GM21737 (cell line): ENCODE measurements around the gene UROS.
A peak's percentile ranks its signal among the peaks of the same experiment; 100 is the strongest.

ENCODE experiments used
- ATAC-seq: cut with Tn5 transposase; IDR thresholded peaks from one replicate; pipeline ENCODE4 v1.9.1; 2021; ENCODE audit warnings: mild to moderate bottlenecking, moderate library complexity; ENCODE audit not compliant: unreplicated experiment

Gene UROS

DNA sequence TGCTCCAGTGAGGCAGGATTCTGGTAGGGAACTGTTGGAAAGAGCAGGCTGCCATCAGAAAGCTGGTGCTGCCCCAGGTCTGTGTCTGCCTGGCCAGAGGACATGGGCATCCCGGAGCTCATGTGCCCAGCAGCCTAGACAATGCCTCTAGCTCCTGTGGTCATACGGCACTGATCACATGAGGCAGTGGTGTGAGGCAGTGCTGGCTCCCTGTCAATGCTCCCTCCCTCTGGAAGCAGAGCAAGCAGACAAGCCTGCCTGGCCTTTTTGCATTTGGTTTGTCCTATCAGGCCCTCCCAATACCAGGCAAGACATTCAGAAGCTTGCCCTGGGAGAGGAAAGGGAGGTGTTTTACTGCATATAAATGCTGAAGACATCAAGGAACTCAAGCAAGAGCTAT is 27.9 kb downstream of the UROS start:
- no peak for ATAC-seq

DNA sequence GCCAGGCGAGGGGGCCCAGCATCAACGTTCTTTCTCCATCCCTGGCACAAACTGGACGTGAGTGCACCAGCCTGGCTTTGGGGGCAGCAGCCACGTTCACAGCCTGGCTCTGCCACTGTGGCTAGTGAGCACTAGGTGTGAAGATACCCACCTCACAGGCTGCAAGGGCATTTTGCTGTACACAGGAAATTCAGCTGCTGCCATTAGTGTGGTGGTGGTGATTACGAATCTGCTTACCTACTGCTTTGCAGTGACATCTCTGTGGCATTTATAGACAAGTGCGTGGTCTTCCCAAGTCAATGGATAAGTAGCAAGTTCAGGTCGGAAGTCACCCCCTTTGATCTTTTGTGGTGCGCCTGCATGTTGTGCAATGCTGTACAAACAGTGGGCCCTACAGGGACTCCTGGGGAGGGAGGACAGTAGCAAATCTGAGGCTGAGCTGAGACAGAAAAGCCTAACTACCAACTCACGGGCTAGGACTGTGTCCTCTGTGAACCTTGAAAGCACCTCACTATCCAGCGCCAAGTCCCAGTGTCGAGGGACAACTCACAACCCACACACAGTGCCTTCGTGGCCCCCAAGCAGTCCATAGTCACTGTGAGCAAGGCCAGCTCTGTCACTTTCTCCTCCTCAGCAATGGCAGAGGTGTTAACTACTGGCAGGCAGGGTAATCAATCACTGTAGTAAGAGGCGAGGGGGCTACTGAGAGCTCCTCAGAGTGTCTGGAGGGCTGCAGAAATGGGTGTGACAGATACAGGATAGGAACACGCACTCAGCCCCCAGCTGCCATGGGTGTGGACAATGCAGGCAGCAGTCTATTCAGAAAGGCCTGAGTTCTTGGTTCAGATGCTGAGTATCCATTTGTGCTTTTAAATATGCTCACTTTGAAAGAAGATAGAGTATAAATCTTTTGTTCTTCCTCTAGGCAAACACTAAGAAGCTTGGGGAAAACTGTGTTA is 30.4 kb downstream of the UROS start:
- no peak for ATAC-seq

DNA sequence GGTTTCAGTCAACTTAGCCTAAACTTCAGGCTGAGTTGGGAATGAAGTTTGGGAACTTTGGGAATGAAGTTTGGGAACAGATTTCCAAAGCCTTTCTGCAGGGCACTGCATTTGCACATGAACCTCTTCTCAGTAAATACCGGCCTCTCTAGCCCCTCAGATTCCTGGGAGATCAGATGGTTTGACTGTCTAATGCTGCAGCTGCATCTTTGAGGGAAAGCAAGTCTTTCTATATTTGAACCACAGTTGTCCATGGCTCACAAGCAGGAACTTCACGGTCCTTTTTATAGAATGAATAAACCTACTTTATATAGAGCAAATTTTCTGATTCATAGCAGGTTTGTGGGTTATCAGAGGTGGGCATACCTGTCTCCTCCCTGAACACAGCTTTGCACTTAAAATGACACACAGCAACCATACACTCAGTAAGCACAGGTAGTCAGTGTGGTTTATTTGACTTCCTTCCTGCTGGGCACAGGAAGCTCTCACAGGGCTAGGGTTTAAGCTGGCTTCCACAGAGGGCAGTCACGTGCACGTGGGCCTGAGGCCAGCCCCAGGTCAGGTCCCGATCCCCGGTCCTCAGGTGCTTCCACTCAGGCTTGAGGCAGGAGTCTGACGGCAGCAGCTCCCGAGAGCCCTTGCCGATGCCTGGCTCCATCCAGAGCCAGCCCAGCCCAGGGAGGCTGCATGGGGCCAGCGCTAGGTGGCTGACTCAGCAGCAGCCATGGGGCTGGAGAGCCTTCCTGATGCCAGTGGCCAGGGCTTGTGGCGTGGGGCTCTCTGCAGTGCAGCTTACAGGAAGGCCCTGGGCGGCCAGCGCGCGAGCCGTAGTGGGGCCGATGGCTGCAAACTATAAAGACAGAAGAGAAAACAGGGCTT is 34.7 kb downstream of the UROS start:
- ATAC-seq, result no peak

DNA sequence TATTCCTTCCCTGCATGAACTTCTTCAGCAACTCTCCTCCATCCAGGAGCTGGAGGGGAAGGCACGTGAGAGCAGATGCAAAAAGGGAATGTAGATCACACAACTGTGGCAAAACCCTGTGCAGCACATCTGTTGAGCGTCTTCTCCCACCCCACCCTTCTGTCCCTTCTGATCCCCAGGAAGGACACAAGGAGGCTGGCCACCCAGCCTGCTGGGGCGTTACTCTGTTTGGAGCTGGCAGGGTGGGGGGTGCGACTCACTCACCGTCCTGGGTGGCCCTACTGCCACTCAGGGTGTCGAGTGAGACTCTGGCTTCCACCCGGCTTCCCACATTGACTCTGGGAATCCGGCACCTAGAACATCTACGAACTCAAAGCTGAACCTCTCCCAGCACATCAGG is 37.3 kb downstream of the UROS start:
- ATAC-seq, result no peak

DNA sequence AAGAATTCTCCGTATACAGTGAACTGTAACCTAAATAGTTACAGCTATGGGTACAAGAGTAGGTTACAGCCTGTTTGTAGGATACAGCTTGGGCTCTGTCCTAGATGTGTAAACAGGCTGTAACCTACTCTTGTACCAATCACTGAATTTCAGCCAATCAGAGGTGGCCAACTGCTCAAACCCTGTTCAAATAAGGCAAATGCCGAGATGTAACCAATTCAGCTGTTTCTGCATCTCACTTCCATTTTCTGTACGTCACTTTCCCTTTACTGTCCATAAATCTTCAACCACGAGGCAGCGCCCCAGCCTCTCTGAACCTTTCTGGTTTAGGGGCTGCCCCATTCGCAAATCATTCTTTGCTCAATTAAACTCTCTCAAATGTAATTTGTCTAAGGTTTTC is 39.1 kb downstream of the UROS start:
- ATAC-seq, result peak; percentile 77

DNA sequence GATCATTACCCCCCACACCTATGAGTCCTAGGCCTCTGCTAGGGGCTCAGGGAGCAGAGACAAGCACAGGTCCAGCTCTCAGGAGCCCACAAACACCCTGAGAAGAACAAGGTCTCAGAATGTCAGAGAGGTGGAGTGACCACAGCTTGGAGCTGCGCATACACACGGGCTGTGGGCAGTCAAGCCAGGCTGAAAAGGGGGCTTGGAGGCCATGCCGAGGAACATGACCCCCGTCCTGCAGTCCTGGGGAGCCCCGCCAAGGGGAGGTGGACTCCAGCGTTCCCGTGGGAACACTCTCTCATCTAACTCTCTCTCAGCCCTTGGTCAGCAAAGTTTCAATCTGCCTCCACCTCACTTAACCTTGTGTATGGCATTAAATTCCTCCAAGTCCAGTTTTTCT is 39.6 kb downstream of the UROS start:
- ATAC-seq, result no peak

DNA sequence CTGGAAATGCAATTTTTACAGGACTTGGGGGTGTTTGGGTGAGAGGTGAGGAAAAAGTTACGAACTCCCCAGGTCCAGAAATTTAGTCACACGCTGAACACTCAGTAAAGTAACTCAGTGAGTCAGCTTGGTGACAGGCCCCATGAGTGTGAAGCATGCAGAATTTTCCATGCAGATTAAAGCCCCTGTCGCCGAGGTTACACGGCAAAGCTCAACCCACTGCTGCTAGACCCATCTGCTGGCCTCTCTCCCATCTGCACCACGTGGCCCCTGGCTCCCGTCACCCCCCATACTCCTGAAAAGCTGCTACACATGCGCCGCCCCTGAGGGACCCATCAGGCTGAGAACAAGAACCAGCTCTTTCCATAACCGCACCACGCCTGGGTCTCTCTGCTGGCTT is 40.4 kb downstream of the UROS start:
- no peak for ATAC-seq

DNA sequence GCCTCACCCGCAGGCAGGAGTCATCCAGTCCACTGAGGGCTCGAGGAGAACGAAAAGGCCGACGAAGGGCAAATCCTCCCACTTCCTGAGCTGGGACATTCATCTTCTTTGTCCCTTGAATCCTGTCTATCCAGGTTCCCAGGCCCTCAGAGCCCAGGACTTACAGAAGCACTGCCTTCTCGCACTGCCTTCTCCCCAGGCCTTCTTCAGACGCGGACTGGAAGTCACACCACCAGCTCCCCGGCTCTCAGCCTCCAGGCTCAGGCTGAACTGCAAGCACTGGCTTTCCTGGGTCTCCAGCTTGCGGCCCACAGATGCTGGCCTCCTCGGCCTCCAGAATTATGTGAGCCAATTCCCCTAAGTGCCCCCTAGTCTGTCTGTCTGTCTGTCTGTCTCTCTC is 41.0 kb downstream of the UROS start:
- ATAC-seq, result no peak

DNA sequence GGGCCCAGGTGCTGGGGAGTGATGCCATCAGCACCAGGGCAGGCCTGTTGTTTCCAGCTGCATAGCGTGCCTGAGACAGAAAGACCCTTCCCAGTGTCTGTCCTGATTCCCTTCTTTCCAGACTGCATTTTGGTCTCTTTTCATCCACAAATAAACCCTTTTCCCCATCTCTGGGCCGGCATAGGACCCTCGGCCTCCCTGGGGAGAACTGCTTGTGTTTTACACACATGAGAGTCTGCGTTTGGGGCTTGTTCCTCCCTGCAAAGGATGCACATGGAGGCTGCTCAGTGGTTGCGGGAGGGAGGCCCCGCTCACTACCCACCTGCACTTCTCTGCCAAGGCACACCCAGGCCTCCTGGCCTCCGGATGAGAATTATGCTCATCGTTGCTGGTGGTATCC is 41.7 kb downstream of the UROS start:
- no peak for ATAC-seq

DNA sequence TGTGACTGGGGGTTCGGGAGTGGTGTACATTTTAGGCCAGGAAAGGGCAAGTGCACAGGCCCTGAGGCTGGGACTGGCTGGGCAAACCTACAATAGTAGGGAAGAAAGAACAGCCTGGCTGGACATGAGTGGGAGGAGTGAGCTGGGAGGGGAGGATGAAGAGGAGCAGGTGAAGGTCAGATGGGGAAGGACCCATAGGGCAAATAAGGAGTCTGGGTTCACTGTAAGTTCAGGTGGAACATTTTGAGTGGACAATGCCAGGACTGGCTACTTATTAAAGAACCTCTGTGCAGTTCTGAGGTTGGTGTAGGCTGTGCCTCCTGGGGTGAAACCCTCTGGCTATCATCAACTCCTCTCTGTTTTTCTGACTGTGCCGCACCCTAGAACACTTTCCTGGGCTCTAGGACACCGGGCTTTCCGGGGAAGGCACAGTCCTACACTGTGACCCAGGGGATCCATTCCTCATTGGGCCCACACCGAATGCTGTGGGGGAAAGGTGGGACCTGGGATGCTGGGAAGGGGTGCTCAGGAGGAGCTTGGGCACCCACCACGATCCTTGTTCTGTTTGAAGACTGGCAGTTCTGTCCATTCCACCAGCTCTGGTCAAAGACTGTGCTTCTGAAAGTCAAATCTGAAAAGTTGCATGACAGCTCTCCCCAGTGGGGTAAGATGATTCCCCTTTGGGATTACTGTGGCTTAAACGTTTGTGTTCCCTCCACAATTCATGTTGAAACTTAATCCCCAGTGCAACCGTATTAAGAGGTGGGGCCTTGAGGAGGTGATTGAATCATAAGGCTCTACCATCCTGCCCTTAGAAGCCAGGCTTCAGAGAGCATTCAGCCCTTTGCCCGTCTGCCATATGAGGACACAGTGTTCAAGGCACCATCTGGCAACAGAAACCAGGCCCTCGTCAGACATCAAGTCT is 43.4 kb downstream of the UROS start:
- no peak for ATAC-seq

DNA sequence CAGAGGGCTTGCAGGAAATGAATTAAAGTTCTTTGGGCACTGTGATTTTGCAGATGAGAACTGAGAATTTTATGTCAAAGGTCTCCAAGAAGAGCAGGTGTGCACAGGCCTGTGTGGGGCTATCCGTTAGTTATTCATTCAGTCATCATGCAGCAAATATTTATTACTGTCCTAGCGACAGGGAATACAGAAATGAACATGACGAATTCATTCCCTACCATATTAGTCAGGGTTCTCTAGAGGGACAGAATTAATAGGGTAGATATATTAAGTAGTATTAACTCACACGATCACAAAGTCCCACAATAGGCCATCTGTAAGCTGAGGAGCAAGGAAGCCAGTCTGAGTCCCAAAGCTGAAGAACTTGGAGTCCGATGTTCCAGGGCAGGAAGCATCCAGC is 44.5 kb downstream of the UROS start:
- ATAC-seq, result no peak

DNA sequence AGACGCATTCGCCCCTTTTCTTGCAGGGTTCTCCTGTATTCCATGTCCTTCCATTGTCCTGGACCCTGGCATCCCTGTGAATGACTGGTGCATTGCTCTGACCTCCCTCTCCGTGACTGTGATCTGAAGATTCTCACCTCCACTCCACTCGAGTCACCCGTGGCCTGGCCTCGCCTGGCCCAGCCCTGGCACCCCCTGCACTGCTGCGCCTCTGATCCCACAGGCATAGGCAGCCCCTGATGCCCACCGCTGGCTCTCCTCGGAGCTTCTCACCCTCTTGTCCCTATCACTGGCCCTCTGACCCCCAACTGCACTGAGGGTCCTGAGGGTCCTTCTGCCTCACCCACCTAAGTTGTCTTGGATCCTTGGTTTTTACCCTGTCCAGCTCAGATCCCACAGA is 45.3 kb downstream of the UROS start:
- no peak for ATAC-seq

DNA sequence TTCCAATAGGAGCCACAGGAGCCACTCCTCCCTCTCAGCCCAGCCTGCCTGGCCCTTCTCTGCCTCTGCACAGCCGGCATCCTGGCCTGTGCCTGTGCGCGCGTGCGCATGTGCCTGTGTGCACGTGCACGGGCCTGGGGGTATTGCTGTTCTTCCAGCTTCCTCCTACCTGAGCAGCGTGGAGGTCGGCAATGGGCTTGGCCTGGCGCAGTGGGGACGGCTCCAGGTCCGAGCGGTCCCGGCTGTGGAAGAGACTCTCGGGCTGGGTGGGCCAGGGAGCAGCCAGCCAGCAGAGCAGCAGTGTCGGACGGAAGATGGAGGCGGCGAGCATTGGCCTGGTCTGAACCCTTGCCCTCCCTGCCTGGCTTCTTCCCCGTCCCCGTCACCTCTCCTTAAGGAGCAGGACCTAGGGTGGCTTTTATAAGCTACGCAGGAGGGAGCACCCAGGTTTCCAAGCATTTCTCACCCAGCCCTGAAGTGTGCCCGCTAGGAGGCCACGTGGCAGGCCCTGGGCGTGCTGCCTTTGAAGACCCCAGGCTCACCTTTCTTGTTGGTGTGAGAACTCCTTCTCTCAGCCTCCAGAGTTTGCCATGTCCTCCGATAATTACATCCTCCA is 47.5 kb downstream of the UROS start, which contains the start of gene MMP21:
Gene MMP21 (minus strand): TSS at position 331 of the 616 bp plus-strand sequence. CDS start 0 bp downstream, at position 331.
- no peak for ATAC-seq

DNA sequence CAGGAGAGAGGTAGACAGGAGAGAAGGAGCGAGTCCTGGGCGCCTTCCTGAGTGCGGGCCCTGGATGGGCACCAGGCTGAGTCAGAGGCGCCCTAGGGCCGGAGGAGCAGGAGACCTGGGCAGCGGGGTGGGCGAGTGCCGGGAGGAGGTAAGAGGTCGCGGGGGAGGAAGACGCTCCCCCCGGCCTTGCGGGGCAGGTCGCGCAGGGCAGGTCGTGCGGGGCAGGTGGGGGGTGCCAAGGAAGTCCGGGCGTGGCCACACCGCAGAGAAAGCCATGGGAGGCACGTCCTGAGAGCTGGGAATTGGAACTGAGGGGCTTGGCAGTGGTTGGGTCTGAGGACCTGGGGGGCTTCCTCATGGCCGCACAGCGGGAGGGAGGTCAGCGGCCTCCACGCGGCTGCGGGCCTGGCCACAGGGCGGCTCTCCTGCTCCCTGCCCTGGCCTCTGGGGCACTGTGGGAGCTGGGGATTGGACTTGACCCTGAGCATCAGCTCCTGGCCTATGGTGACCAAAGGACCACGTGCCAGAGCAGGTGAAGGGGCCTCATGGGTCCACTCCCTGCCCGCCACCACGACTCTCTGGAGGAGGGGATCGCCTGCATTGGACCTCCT is 48.4 kb downstream of the UROS start:
- ATAC-seq, result no peak

DNA sequence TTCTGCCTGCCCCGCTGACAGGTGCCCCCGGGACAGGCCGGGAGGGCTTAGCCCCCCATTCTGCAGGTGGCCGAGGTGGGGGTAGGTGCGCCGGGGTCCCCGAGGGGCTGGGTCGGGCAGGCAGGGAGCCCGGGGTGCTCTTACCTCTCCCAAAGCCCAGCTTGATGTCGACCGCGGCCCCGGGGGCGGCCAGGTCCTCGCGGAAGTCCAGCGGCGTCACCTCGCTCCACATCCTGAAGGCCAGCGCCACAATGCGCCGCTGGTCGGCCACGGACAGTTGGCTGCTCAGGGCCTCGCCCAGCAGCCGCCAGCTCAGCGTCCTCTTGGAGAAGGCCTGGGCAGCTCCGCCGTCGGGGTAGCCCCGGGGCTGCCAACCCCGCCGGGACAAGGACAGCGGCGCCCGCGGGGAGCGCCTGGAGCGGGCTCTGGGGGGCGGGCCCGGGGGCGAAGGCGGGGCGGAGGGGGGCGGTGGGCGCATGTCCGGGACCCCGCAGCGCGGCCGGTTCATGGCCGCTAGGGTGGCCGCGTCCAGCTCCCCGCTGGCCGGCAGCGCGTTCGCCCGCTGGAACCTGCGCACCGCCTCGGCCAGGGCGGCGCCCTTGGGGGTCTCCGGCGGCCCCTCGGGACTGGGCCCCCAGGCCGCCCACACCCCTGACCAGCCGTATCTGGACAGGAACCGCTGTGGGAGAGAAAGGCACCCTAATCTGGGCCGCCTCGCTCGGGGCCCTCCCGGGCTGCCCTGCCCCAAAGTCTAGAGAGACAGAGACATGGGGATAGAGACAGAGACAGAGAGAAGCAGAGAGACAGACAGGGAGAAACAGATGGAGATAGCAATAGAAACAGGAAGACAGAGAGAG is 49.1 kb downstream of the UROS start:
- no peak for ATAC-seq

DNA sequence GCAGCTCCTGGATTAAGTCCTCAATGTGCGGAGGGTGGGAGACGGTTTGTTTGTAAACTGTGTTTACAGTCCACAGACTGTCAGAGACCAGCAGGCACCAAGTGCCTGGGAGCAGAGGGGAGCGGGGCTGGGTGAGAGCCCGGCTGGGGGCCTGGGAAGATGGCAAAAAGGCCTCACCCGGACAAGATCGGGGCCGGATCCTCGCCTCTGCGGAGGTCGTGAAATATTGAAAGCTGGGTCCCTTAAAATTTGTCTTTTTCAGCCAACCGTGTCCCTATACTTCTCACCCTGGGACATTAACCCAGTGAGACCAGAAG is 50.2 kb downstream of the UROS start:
- no peak for ATAC-seq

DNA sequence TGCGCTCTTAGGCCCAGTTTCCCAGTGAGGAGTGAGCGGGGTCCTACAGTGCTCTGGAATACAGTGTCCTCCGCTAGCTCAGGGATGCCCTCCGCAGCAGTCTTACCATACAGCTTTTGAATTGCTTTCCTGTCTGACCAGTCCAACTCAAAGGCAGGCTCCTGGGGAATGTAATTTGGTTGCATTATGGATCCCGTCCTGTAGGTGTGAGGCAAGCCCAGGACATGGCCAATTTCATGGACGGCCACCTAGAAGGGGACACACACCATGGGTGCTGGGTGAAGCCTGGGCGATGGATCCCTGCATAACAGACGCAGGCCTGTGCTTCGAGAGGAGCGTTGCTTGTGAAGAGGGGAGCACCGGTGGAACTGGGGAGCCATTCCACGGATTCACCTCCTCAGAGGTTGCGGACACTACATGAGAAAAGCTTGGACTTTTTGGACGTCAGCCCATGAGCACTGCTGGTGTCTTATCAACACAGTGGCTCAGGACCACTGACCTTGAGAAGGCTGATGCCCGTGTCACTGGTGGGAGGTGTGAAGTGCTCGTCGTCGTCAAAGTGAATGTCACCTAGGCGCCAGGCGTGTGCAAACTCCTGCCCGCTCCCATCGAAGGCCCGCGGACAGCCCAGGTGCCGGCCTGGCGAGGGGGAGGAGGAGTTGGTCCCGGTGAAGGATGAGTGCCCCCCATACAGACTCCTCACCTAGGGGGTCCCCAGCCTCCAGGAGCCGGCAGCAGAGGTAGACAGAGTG is 50.8 kb downstream of the UROS start:
- no peak for ATAC-seq

DNA sequence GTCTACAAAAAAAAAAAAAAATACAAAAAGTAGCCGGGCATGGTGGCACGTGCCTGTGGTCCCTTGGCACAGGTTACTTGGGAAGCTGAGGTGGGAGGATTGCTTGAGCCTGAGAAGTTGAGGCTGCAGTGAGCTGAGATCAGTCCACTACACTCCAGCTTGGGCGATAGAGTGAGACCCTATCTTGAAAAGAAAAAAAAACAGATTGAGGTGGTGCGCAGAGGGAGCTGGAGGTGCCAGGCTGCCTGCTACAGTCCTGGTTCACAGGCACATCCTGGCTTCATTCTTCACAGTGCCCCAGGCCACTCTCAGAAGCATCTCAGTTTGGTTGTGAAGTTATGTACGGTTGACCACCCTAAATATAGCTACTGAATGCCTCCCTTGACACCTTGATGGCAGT is 52.2 kb downstream of the UROS start:
- ATAC-seq, result no peak
